ENCODE measurements around the gene VWC2.

The VWC2 gene

GRCh38 chr7:49805371-49806007 is 32.1 kb downstream of the VWC2 start:
- Histone ChIP-seq H3K36me3 (ENCODE audit: control insufficient read depth, insufficient read depth, low read length) (no peaks in the 10 kb centered on the region), H3K4me3 (ENCODE audit: extremely low read depth, insufficient read depth, low read length, poor library complexity, severe bottlenecking) (no peak overlapping the region), H3K4me1 (ENCODE audit: control insufficient read depth, insufficient read depth, low read length, poor library complexity, severe bottlenecking) (no peaks in the 10 kb centered on the region), H3K27ac (ENCODE audit: low read depth, low read length, severe bottlenecking) (no peak overlapping the region), H3K9me3 (ENCODE audit: control insufficient read depth, low read length) (no peaks in the 10 kb centered on the region)
- WGBS, 2 experiments (ENCODE audit: insufficient coverage in 2 of 2) = 67 to 100% methylated on average over 1 to 2 of the region's 2 CpGs

GRCh38 chr7:49812534-49812933 is 39.1 kb downstream of the VWC2 start:
- no peak overlapping the region for H3K4me3 ChIP-seq (ENCODE audit: extremely low read depth, insufficient read depth, low read length, poor library complexity, severe bottlenecking)
- peaks cover 12% of the 10 kb centered on the region for H3K4me1 ChIP-seq (ENCODE audit: control insufficient read depth, insufficient read depth, low read length, poor library complexity, severe bottlenecking)
- H3K36me3 ChIP-seq (ENCODE audit: control insufficient read depth, insufficient read depth, low read length) = no peaks in the 10 kb centered on the region
- H3K9me3 ChIP-seq (ENCODE audit: control insufficient read depth, low read length) = no peaks in the 10 kb centered on the region
- no peak overlapping the region for H3K27ac ChIP-seq (ENCODE audit: low read depth, low read length, severe bottlenecking)

GRCh38 chr7:49817279-49817678 is 43.8 kb downstream of the VWC2 start:
- H3K36me3 ChIP-seq (ENCODE audit: control insufficient read depth, insufficient read depth, low read length) = no peaks in the 10 kb centered on the region
- WGBS, 2 experiments (ENCODE audit: insufficient coverage in 2 of 2) = 100% methylated on average over 1 of the region's 1 CpG
- peaks cover 12% of the 10 kb centered on the region for H3K4me1 ChIP-seq (ENCODE audit: control insufficient read depth, insufficient read depth, low read length, poor library complexity, severe bottlenecking)
- H3K9me3 ChIP-seq (ENCODE audit: control insufficient read depth, low read length) = no peaks in the 10 kb centered on the region
- no peak overlapping the region for H3K4me3 ChIP-seq (ENCODE audit: extremely low read depth, insufficient read depth, low read length, poor library complexity, severe bottlenecking)
- H3K27ac ChIP-seq (ENCODE audit: low read depth, low read length, severe bottlenecking) = no peak overlapping the region

- Histone ChIP-seq H3K4me1 (ENCODE audit: control insufficient read depth, insufficient read depth, low read length, poor library complexity, severe bottlenecking) (no peaks in the 10 kb centered on the region), H3K9me3 (ENCODE audit: control insufficient read depth, low read length) (no peaks in the 10 kb centered on the region), H3K36me3 (ENCODE audit: control insufficient read depth, insufficient read depth, low read length) (no peaks in the 10 kb centered on the region), H3K4me3 (ENCODE audit: extremely low read depth, insufficient read depth, low read length, poor library complexity, severe bottlenecking) (no peak overlapping the region), H3K27ac (ENCODE audit: low read depth, low read length, severe bottlenecking) (no peak overlapping the region)
These were observed 47.7 kb downstream of the VWC2 start for GRCh38 chr7:49821181-49821580.

GRCh38 chr7:49822856-49823255 is 49.4 kb downstream of the VWC2 start:
- Histone ChIP-seq H3K9me3 (ENCODE audit: control insufficient read depth, low read length) (no peaks in the 10 kb centered on the region), H3K4me3 (ENCODE audit: extremely low read depth, insufficient read depth, low read length, poor library complexity, severe bottlenecking) (no peak overlapping the region), H3K4me1 (ENCODE audit: control insufficient read depth, insufficient read depth, low read length, poor library complexity, severe bottlenecking) (no peaks in the 10 kb centered on the region), H3K36me3 (ENCODE audit: control insufficient read depth, insufficient read depth, low read length) (no peaks in the 10 kb centered on the region), H3K27ac (ENCODE audit: low read depth, low read length, severe bottlenecking) (no peak overlapping the region)
- 93% methylated on average over 4 of the region's 5 CpGs for WGBS, 2 experiments (ENCODE audit: insufficient coverage in 2 of 2)

- H3K4me3 ChIP-seq (ENCODE audit: extremely low read depth, insufficient read depth, low read length, poor library complexity, severe bottlenecking) = no peak overlapping the region
- no peaks in the 10 kb centered on the region for H3K4me1 ChIP-seq (ENCODE audit: control insufficient read depth, insufficient read depth, low read length, poor library complexity, severe bottlenecking)
- H3K27ac ChIP-seq (ENCODE audit: low read depth, low read length, severe bottlenecking) = no peak overlapping the region
- H3K36me3 ChIP-seq (ENCODE audit: control insufficient read depth, insufficient read depth, low read length) = no peaks in the 10 kb centered on the region
- no peaks in the 10 kb centered on the region for H3K9me3 ChIP-seq (ENCODE audit: control insufficient read depth, low read length)
- WGBS, 2 experiments (ENCODE audit: insufficient coverage in 2 of 2) = 90 to 95% methylated on average over 3 of the region's 3 CpGs
These were observed 50.1 kb downstream of the VWC2 start for GRCh38 chr7:49823566-49823965.

- WGBS, 2 experiments (ENCODE audit: insufficient coverage in 2 of 2) = 93 to 94% methylated on average over 9 to 13 of the region's 13 CpGs
- no peak overlapping the region for H3K27ac ChIP-seq (ENCODE audit: low read depth, low read length, severe bottlenecking)
- no peaks in the 10 kb centered on the region for H3K9me3 ChIP-seq (ENCODE audit: control insufficient read depth, low read length)
- H3K36me3 ChIP-seq (ENCODE audit: control insufficient read depth, insufficient read depth, low read length) = no peaks in the 10 kb centered on the region
- no peaks in the 10 kb centered on the region for H3K4me1 ChIP-seq (ENCODE audit: control insufficient read depth, insufficient read depth, low read length, poor library complexity, severe bottlenecking)
- no peak overlapping the region for H3K4me3 ChIP-seq (ENCODE audit: extremely low read depth, insufficient read depth, low read length, poor library complexity, severe bottlenecking)
These were observed 66.6 kb downstream of the VWC2 start for GRCh38 chr7:49839863-49840645.

GRCh38 chr7:49840751-49841405 is 67.4 kb downstream of the VWC2 start:
- Histone ChIP-seq H3K27ac (ENCODE audit: low read depth, low read length, severe bottlenecking) (no peak overlapping the region), H3K36me3 (ENCODE audit: control insufficient read depth, insufficient read depth, low read length) (no peaks in the 10 kb centered on the region), H3K9me3 (ENCODE audit: control insufficient read depth, low read length) (no peaks in the 10 kb centered on the region), H3K4me3 (ENCODE audit: extremely low read depth, insufficient read depth, low read length, poor library complexity, severe bottlenecking) (no peak overlapping the region), H3K4me1 (ENCODE audit: control insufficient read depth, insufficient read depth, low read length, poor library complexity, severe bottlenecking) (no peaks in the 10 kb centered on the region)
- WGBS, 2 experiments (ENCODE audit: insufficient coverage in 2 of 2) = 87 to 100% methylated on average over 2 to 3 of the region's 5 CpGs

GRCh38 chr7:49845626-49846025 is 72.2 kb downstream of the VWC2 start:
- H3K9me3 ChIP-seq (ENCODE audit: control insufficient read depth, low read length) = no peaks in the 10 kb centered on the region
- no peak overlapping the region for H3K27ac ChIP-seq (ENCODE audit: low read depth, low read length, severe bottlenecking)
- H3K4me3 ChIP-seq (ENCODE audit: extremely low read depth, insufficient read depth, low read length, poor library complexity, severe bottlenecking) = no peak overlapping the region
- H3K4me1 ChIP-seq (ENCODE audit: control insufficient read depth, insufficient read depth, low read length, poor library complexity, severe bottlenecking) = no peaks in the 10 kb centered on the region
- 93 to 100% methylated on average over 1 to 4 of the region's 5 CpGs for WGBS, 2 experiments (ENCODE audit: insufficient coverage in 2 of 2)
- H3K36me3 ChIP-seq (ENCODE audit: control insufficient read depth, insufficient read depth, low read length) = no peaks in the 10 kb centered on the region

GRCh38 chr7:49848211-49848841 is 74.9 kb downstream of the VWC2 start:
- H3K4me1 ChIP-seq (ENCODE audit: control insufficient read depth, insufficient read depth, low read length, poor library complexity, severe bottlenecking) = no peaks in the 10 kb centered on the region
- 89 to 97% methylated on average over 4 to 5 of the region's 8 CpGs for WGBS, 2 experiments (ENCODE audit: insufficient coverage in 2 of 2)
- H3K36me3 ChIP-seq (ENCODE audit: control insufficient read depth, insufficient read depth, low read length) = no peaks in the 10 kb centered on the region
- no peaks in the 10 kb centered on the region for H3K9me3 ChIP-seq (ENCODE audit: control insufficient read depth, low read length)
- no peak overlapping the region for H3K4me3 ChIP-seq (ENCODE audit: extremely low read depth, insufficient read depth, low read length, poor library complexity, severe bottlenecking)
- no peak overlapping the region for H3K27ac ChIP-seq (ENCODE audit: low read depth, low read length, severe bottlenecking)

All from mesodermal cell (in vitro differentiated cells).